Ishikawa (cell line): ENCODE data around the gene LAMB3.

Experiments used
- CEBPB ChIP-seq: IDR thresholded peaks from 2 replicates; pipeline ENCODE4 v1.6.1; 2012
- CREB1 ChIP-seq: IDR thresholded peaks from 2 replicates; pipeline ENCODE4 v1.6.1; 2012; ENCODE audit warnings: low read depth
- EGR1 ChIP-seq: IDR thresholded peaks from 2 replicates; pipeline ENCODE4 v1.6.1; 2012
- EP300 ChIP-seq: IDR thresholded peaks from 2 replicates; pipeline ENCODE4 v1.6.1; 2012; ENCODE audit warnings: borderline replicate concordance
- FOXM1 ChIP-seq: IDR thresholded peaks from 2 replicates; pipeline ENCODE4 v1.6.1; 2012; ENCODE audit warnings: low read depth, borderline replicate concordance
- MAX ChIP-seq: IDR thresholded peaks from 2 replicates; pipeline ENCODE4 v1.6.1; 2012
- NFIC ChIP-seq: IDR thresholded peaks from 2 replicates; pipeline ENCODE4 v1.6.1; 2012
- RAD21 ChIP-seq: IDR thresholded peaks from 2 replicates; pipeline ENCODE4 v1.6.1; 2012; ENCODE audit warnings: low read depth
- TAF1 ChIP-seq: IDR thresholded peaks from 2 replicates; pipeline ENCODE4 v1.6.1; 2012; ENCODE audit warnings: low read depth, mild to moderate bottlenecking
- TCF12 ChIP-seq: IDR thresholded peaks from 2 replicates; pipeline ENCODE4 v1.6.1; 2012; ENCODE audit warnings: low read depth
- TEAD4 ChIP-seq: IDR thresholded peaks from 2 replicates; pipeline ENCODE4 v1.6.1; 2012
- YY1 ChIP-seq: IDR thresholded peaks from 2 replicates; pipeline ENCODE4 v1.6.1; 2012; ENCODE audit warnings: low read depth
- ZBTB7A ChIP-seq: IDR thresholded peaks from 2 replicates; pipeline ENCODE4 v1.6.1; 2012; ENCODE audit warnings: low read depth
- TF ChIP-seq, protein P1 (sequence below): IDR thresholded peaks from 2 replicates; pipeline ENCODE4 v1.6.1; 2012; ENCODE audit warnings: low read depth, mild to moderate bottlenecking
- TF ChIP-seq, protein P2 (sequence below): IDR thresholded peaks from 2 replicates; pipeline ENCODE4 v1.6.1; 2012

LAMB3 gene

GRCh38 chr1:209600541-209600940 lies 51.7 kb downstream of the LAMB3 start:
- TF ChIP-seq ZBTB7A (no peak), EGR1 (no peak), TAF1 (no peak), CEBPB (no peak), NFIC (no peak), FOXM1 (no peak), TCF12 (no peak), TEAD4 (no peak), EP300 (no peak), YY1 (no peak), MAX (no peak), CREB1 (no peak), RAD21 (no peak)
- TF ChIP-seq, protein P1, sequence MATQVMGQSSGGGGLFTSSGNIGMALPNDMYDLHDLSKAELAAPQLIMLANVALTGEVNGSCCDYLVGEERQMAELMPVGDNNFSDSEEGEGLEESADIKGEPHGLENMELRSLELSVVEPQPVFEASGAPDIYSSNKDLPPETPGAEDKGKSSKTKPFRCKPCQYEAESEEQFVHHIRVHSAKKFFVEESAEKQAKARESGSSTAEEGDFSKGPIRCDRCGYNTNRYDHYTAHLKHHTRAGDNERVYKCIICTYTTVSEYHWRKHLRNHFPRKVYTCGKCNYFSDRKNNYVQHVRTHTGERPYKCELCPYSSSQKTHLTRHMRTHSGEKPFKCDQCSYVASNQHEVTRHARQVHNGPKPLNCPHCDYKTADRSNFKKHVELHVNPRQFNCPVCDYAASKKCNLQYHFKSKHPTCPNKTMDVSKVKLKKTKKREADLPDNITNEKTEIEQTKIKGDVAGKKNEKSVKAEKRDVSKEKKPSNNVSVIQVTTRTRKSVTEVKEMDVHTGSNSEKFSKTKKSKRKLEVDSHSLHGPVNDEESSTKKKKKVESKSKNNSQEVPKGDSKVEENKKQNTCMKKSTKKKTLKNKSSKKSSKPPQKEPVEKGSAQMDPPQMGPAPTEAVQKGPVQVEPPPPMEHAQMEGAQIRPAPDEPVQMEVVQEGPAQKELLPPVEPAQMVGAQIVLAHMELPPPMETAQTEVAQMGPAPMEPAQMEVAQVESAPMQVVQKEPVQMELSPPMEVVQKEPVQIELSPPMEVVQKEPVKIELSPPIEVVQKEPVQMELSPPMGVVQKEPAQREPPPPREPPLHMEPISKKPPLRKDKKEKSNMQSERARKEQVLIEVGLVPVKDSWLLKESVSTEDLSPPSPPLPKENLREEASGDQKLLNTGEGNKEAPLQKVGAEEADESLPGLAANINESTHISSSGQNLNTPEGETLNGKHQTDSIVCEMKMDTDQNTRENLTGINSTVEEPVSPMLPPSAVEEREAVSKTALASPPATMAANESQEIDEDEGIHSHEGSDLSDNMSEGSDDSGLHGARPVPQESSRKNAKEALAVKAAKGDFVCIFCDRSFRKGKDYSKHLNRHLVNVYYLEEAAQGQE: no peak
- TF ChIP-seq, protein P2, sequence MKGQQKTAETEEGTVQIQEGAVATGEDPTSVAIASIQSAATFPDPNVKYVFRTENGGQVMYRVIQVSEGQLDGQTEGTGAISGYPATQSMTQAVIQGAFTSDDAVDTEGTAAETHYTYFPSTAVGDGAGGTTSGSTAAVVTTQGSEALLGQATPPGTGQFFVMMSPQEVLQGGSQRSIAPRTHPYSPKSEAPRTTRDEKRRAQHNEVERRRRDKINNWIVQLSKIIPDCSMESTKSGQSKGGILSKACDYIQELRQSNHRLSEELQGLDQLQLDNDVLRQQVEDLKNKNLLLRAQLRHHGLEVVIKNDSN: no peak

DNA sequence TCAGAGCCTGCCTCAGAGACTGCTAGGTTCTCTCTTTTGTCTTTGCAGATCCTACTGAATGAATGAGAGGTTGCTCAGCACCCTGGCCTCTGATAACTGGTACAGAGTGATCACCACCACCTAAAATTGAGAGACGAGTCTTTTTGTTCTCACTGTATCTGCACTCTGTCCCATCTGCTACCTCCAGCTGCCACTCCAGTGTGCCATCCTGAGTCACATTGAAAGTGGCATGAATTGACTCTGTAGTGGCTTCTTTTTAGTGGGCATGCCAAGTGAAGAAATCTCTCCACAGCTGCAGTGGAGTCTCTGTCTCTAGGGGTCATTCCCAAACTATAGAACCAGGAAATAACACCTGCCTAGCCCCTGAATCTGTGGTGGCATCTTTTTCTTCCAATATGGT lies 54.0 kb downstream of the LAMB3 start:
- TF ChIP-seq TEAD4 (no peak), FOXM1 (no peak), EGR1 (no peak), TCF12 (no peak), ZBTB7A (no peak), EP300 (no peak), RAD21 (no peak), NFIC (no peak), MAX (no peak), CEBPB (no peak), TAF1 (no peak), CREB1 (no peak)
- TF ChIP-seq, protein P2: no peak
- TF ChIP-seq, protein P1: no peak

GRCh38 chr1:209597499-209597898 lies 54.7 kb downstream of the LAMB3 start:
- TF ChIP-seq NFIC: no peak
- TF ChIP-seq CEBPB: no peak
- no peak for TF ChIP-seq TAF1

- TF ChIP-seq NFIC (no peak), FOXM1 (no peak)
Observed at GRCh38 chr1:209595599-209596285, 56.5 kb downstream of the LAMB3 start.

- TF ChIP-seq ZBTB7A: no peak
- no peak for TF ChIP-seq MAX
- TF ChIP-seq RAD21: no peak
- TF ChIP-seq EP300: no peak
- TF ChIP-seq YY1: no peak
- TF ChIP-seq TEAD4: no peak
- TF ChIP-seq TCF12: no peak
- TF ChIP-seq, protein P2: no peak
- TF ChIP-seq NFIC: no peak
- no peak for TF ChIP-seq TAF1
- TF ChIP-seq CREB1: no peak
- TF ChIP-seq CEBPB: no peak
- no peak for TF ChIP-seq EGR1
- TF ChIP-seq, protein P1: no peak
- no peak for TF ChIP-seq FOXM1
Observed at GRCh38 chr1:209595028-209595427, 57.2 kb downstream of the LAMB3 start.
